ENCODE data around the gene ESR1.

DNA sequence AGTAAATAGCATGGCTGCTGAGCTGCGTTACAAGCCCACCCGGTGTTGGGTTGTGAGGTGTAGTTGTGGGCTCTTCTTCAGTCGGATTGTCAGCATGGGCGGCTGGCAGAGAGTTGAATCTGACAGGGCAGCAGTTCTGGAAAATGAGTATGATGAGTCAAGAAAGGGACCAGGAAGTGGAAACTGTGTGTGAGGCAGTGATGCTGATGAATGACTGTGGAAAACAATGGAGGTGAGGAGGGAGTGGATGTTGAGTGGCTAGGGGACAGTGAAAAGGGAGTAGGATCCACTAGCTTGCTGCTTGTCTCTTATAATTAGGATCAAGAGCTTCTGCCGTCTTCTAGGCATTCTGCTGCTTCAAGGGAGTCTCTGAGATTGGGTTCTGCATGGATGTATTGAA, 154.3 kb downstream of the ESR1 start:
- TF ChIP-seq, protein P1, sequence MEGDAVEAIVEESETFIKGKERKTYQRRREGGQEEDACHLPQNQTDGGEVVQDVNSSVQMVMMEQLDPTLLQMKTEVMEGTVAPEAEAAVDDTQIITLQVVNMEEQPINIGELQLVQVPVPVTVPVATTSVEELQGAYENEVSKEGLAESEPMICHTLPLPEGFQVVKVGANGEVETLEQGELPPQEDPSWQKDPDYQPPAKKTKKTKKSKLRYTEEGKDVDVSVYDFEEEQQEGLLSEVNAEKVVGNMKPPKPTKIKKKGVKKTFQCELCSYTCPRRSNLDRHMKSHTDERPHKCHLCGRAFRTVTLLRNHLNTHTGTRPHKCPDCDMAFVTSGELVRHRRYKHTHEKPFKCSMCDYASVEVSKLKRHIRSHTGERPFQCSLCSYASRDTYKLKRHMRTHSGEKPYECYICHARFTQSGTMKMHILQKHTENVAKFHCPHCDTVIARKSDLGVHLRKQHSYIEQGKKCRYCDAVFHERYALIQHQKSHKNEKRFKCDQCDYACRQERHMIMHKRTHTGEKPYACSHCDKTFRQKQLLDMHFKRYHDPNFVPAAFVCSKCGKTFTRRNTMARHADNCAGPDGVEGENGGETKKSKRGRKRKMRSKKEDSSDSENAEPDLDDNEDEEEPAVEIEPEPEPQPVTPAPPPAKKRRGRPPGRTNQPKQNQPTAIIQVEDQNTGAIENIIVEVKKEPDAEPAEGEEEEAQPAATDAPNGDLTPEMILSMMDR (IDR thresholded peaks at IDR 0.05) = no peak
- no peak for TF ChIP-seq POLR2A (IDR thresholded peaks at IDR 0.05)

Data from uterus (tissue), 2 donors.